ENCODE results near the gene TP53BP2. TPM values are rescaled to one million over a fixed set of nuclear protein-coding genes. Genes with fewer than 3 reads are reported as not detected.
"Not testable (repeated sequence)": the region's sequence is repeated elsewhere in the genome, so short reads cannot be mapped to it uniquely, and the experiment has no call there.

TP53BP2 gene
- total RNA-seq, 4 donors from 2014 or later = 33.7 to 65.9 (median 48.6) TPM

- no peak for TF ChIP-seq CTCF (IDR thresholded peaks at IDR 0.05)
- no peak for ATAC-seq (ENCODE audit: low FRiP score)
Observed at GRCh38 chr1:223810586-223810985, 35.2 kb downstream of the TP53BP2 start.

GRCh38 chr1:223809905-223810304, 35.8 kb downstream of the TP53BP2 start:
- not testable (repeated sequence) for ATAC-seq (ENCODE audit: low FRiP score); DNase-seq (ENCODE audit: low spot score)

More at GRCh38 chr1:223810586-223810985, 35.2 kb downstream of the TP53BP2 start:
- no peak for DNase-seq (ENCODE audit: low spot score)

GRCh38 chr1:223803211-223803610, 42.5 kb downstream of the TP53BP2 start:
- no peak for DNase-seq (ENCODE audit: low spot score)
- TF ChIP-seq CTCF (IDR thresholded peaks at IDR 0.05) = no peak
- no peak for ATAC-seq (ENCODE audit: low FRiP score)

- DNase-seq (ENCODE audit: low spot score) (no peak), ATAC-seq (ENCODE audit: low FRiP score) (no peak)
- TF ChIP-seq CTCF (IDR thresholded peaks at IDR 0.05) = no peak
Observed at GRCh38 chr1:223802602-223803001, 43.1 kb downstream of the TP53BP2 start.

GRCh38 chr1:223802032-223802431, 43.7 kb downstream of the TP53BP2 start:
- DNase-seq (ENCODE audit: low spot score) (no peak), ATAC-seq (ENCODE audit: low FRiP score) (no peak)
- no peak for TF ChIP-seq CTCF (IDR thresholded peaks at IDR 0.05)

GRCh38 chr1:223796210-223796609, 49.5 kb downstream of the TP53BP2 start:
- ATAC-seq (ENCODE audit: low FRiP score) (no peak), DNase-seq (ENCODE audit: low spot score) (no peak)
- TF ChIP-seq CTCF (IDR thresholded peaks at IDR 0.05) = no peak

GRCh38 chr1:223794136-223794880, 51.4 kb downstream of the TP53BP2 start:
- DNase-seq (ENCODE audit: low spot score) (no peak), ATAC-seq (ENCODE audit: low FRiP score) (no peak)
- TF ChIP-seq CTCF (IDR thresholded peaks at IDR 0.05) = no peak
